ENCODE results near the gene TCAIM. TPM values are rescaled to one million over a fixed set of nuclear protein-coding genes. Genes with fewer than 3 reads are reported as not detected.
"Not testable (repeated sequence)": the region's sequence is repeated elsewhere in the genome, so short reads cannot be mapped to it uniquely, and the experiment has no call there.

TCAIM gene
- total and polyA plus RNA-seq, 4 donors: 13.3 to 26.0 (median 23.0) TPM

DNA sequence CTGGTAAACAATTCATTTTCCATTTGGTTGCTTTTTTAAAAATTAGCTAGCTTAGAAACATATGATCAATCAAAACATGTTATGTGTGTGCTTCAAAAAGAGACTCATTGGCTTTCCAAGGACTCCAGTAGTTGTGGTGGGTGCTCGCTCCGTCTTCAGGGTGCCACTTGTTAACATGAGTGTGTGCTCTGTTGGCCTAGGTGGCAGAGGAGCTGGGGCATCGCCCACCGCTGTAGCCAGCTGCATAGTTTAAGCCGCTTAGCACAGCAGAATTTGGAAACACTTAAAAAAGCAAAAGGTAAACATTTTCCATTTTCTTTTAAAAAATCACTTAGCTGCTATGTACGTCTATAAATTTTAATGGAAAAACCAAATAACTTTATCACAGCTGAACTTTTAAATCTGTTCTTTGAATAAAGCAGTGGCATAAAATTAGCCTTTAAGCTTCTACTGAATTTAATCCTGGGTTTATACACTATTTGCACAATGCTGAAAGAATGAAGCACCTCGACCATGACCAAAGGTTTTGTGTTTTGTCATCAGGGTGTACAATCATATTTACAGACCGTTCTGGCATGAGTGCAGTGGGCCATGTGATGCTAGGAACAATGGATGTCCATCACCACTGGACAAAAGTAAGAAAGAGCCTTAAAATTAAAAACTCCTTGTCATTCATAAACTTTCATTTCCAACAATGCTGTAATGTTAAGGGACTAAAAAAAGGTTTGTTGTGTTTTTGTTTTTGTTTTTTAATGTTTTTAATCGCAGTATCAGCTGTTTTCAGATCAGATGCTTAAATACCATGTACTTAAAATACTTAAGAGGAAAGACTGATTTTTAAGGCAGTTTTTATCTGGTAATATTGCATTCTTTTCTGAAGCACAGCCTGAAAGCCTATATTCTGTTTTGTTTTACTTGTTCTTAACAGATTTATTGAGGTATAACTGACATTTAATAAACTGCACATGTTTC, 57.9 kb downstream of the TCAIM start:
- Histone ChIP-seq H3K36me3 (ENCODE audit: control insufficient read depth in 1 of 2, insufficient read depth in 2 of 2, low read length in 1 of 2) (peaks cover 0 to 1% of the 10 kb centered on the region in 2 donors), H3K4me3 (ENCODE audit: low read length in 2 of 2) (no peak overlapping the region), H3K4me1 (ENCODE audit: control insufficient read depth in 1 of 2, insufficient read depth in 2 of 2, low read length in 2 of 2) (no peaks in the 10 kb centered on the region), H3K27ac (ENCODE audit: low read depth in 1 of 2, low read length in 2 of 2) (no peak overlapping the region), H3K27me3 (ENCODE audit: control insufficient read depth in 1 of 2, insufficient read depth in 2 of 2, low read length in 1 of 2) (no peaks in the 10 kb centered on the region), H3K9me3 (ENCODE audit: control insufficient read depth, low read length) (no peaks in the 10 kb centered on the region)
- WGBS, 2 donors: 84 to 86% methylated on average over 9 of the region's 9 CpGs
- DNase-seq (no peak), ATAC-seq (ENCODE audit: low FRiP score) (no peak)
- intact Hi-C loops (cut with DNase I): loop anchor here in 1 of 2 donors (10.0 kb wide), 1 partner anchor 72 kb away; no protein-coding TSS in a partner anchor

DNA sequence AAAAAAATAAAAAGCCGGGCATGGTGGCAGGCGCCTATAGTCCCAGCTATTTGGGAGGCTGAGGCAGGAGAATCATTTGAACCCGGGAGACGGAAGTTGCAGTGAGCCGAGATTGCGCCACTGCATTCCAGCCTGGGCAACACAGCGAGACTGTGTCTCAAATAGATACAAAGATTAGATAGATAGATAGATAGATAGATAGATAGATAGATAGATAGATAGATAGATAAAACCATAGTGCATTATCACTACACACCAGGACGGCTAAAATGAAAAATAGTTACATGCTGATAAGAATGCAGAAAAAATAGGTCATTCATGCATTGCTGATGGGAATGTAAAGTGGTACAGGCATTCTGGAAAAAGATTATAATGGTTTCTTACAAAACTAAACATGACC, 59.7 kb downstream of the TCAIM start:
- not testable (repeated sequence) for H3K9me3 ChIP-seq (ENCODE audit: control insufficient read depth, low read length); H3K27me3 ChIP-seq (ENCODE audit: control insufficient read depth in 1 of 2, insufficient read depth in 2 of 2, low read length in 1 of 2); H3K27ac ChIP-seq (ENCODE audit: low read depth in 1 of 2, low read length in 2 of 2); DNase-seq; H3K4me1 ChIP-seq (ENCODE audit: control insufficient read depth in 1 of 2, insufficient read depth in 2 of 2, low read length in 2 of 2); H3K4me3 ChIP-seq (ENCODE audit: low read length in 2 of 2); ATAC-seq (ENCODE audit: low FRiP score); H3K36me3 ChIP-seq (ENCODE audit: control insufficient read depth in 1 of 2, insufficient read depth in 2 of 2, low read length in 1 of 2)
- WGBS, 2 donors: 90 to 91% methylated on average over 8 of the region's 8 CpGs
- intact Hi-C loops (cut with DNase I): loop anchor here in 1 of 2 donors (10.0 kb wide), 1 partner anchor 73 kb away; no protein-coding TSS in a partner anchor

DNA sequence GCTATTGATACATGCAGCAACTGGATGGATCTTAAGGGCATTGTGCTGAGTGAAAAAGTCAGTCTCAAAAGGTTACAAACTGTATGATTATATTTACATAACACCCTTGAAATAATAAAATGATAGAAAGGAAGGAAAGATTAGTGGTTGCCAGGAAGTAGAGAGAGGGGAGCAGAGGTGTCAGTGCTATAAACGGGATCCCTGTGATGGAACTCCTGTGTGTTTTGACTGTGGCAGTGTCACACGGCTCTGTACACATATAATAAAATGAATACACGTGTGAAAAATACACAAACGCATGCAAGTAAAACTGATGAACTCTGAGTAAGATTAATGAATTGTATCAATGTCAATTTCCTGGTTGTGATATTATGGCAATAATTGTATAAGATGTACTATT, 60.3 kb downstream of the TCAIM start:
- no peak for ATAC-seq (ENCODE audit: low FRiP score)
- H3K27me3 ChIP-seq (ENCODE audit: control insufficient read depth in 1 of 2, insufficient read depth in 2 of 2, low read length in 1 of 2): no peaks in the 10 kb centered on the region
- no peaks in the 10 kb centered on the region for H3K4me1 ChIP-seq (ENCODE audit: control insufficient read depth in 1 of 2, insufficient read depth in 2 of 2, low read length in 2 of 2)
- DNase-seq: no peak
- H3K4me3 ChIP-seq (ENCODE audit: low read length in 2 of 2): no peak overlapping the region
- H3K9me3 ChIP-seq (ENCODE audit: control insufficient read depth, low read length): no peaks in the 10 kb centered on the region
- intact Hi-C loops (cut with DNase I): loop anchor here in 1 of 2 donors (10.0 kb wide), 1 partner anchor 74 kb away; no protein-coding TSS in a partner anchor
- H3K36me3 ChIP-seq (ENCODE audit: control insufficient read depth in 1 of 2, insufficient read depth in 2 of 2, low read length in 1 of 2): no peaks in the 10 kb centered on the region
- no peak overlapping the region for H3K27ac ChIP-seq (ENCODE audit: low read depth in 1 of 2, low read length in 2 of 2)
- WGBS, 2 donors: 66 to 77% methylated on average over 4 of the region's 4 CpGs

DNA sequence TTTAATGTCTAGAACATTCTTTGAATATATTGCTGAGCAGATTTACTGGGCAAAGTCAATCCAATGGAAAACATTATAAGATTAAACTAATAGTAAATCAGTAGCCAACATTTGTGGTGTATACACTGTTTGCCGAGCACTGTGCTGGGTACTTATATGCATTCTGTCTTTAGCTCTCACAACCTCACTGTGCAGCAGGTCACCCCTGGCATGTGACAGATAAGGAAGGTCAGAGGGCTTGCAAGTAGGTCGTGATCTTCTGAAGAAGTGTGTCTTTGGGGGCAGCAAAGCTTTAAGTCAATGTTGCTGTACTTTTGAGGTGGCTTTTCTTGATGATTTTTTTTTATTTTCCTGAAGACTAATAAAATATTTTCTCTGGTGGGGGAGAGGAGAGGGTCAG, 62.2 kb downstream of the TCAIM start:
- Histone ChIP-seq H3K4me1 (ENCODE audit: control insufficient read depth in 1 of 2, insufficient read depth in 2 of 2, low read length in 2 of 2) (no peaks in the 10 kb centered on the region), H3K27ac (ENCODE audit: low read depth in 1 of 2, low read length in 2 of 2) (no peak overlapping the region), H3K9me3 (ENCODE audit: control insufficient read depth, low read length) (no peaks in the 10 kb centered on the region), H3K36me3 (ENCODE audit: control insufficient read depth in 1 of 2, insufficient read depth in 2 of 2, low read length in 1 of 2) (no peaks in the 10 kb centered on the region), H3K27me3 (ENCODE audit: control insufficient read depth in 1 of 2, insufficient read depth in 2 of 2, low read length in 1 of 2) (no peaks in the 10 kb centered on the region), H3K4me3 (ENCODE audit: low read length in 2 of 2) (no peak overlapping the region)
- no peak for DNase-seq
- no peak for ATAC-seq (ENCODE audit: low FRiP score)
- WGBS, 2 donors: 56 to 58% methylated on average over 2 of the region's 2 CpGs
- intact Hi-C loops (cut with DNase I): no loop called here

DNA sequence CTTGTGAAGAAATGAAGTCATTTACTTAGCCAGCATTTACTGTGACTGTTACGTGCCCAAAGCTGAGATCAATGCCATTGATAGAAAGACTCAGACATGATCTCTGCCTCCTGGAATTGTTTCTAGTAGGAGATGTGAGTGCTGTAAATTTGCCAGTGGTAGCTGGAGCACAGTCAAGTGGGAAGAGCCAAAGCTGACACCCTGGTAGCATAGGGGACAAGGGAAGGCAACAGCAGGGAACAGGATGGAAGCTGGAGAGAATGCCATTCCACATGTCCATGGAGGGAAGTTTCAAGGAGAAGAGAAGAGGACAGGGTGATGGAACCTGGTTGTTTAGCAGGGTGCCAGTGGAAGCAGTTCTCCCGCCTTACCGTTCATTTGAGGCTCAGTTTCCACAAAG, 64.0 kb downstream of the TCAIM start:
- 88 to 92% methylated on average over 3 of the region's 3 CpGs for WGBS, 2 donors
- H3K9me3 ChIP-seq (ENCODE audit: control insufficient read depth, low read length): no peaks in the 10 kb centered on the region
- DNase-seq (no peak), ATAC-seq (ENCODE audit: low FRiP score) (no peak)
- H3K4me1 ChIP-seq (ENCODE audit: control insufficient read depth in 1 of 2, insufficient read depth in 2 of 2, low read length in 2 of 2): no peaks in the 10 kb centered on the region
- no peaks in the 10 kb centered on the region for H3K27me3 ChIP-seq (ENCODE audit: control insufficient read depth in 1 of 2, insufficient read depth in 2 of 2, low read length in 1 of 2)
- no peaks in the 10 kb centered on the region for H3K36me3 ChIP-seq (ENCODE audit: control insufficient read depth in 1 of 2, insufficient read depth in 2 of 2, low read length in 1 of 2)
- H3K27ac ChIP-seq (ENCODE audit: low read depth in 1 of 2, low read length in 2 of 2): no peak overlapping the region
- H3K4me3 ChIP-seq (ENCODE audit: low read length in 2 of 2): no peak overlapping the region
- intact Hi-C loops (cut with DNase I): no loop called here

DNA sequence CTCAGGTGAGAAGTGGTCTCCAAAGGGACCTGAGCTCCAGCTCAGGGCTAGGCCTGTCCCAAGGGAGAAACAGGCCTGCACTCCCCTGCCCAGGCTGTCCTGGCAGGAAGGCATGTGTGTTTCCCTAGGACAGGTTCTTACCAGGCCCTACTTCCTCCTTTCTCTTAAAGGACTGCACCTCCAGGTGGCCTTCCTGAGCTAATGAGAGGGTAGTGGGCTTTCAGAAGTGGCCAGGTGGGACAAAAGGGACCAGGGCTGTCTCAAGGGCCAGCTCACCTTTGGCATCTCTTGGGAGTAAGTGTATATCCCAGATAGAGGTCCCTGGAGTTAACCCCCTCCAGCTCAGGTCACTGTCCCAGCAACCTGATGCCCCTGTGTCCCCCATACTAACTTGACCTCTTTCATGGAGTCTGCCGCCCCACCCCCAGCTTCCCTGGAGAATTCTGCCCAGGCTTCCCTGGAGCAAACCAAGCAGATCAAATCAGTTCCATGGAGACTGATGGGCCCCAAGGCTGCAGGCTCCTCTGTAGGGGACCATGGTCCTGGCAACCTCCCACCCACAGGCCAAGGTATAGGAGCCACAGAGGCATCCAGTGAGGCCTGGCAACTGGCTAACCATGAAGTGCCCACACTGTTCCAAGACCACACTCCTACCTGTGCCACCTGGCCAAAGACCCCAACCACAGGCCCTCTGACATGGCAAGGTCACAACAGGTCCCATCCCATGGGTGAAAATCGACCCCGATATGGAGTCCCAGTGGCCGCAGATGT, 71.3 kb downstream of the TCAIM start:
- intact Hi-C loops (cut with DNase I): no loop called here
- no peak overlapping the region for H3K4me3 ChIP-seq (ENCODE audit: low read length in 2 of 2)
- H3K36me3 ChIP-seq (ENCODE audit: control insufficient read depth in 1 of 2, insufficient read depth in 2 of 2, low read length in 1 of 2): no peaks in the 10 kb centered on the region
- DNase-seq: no peak
- H3K9me3 ChIP-seq (ENCODE audit: control insufficient read depth, low read length): no peaks in the 10 kb centered on the region
- 72 to 91% methylated on average over 4 of the region's 4 CpGs for WGBS, 2 donors
- ATAC-seq (ENCODE audit: low FRiP score): no peak
- no peaks in the 10 kb centered on the region for H3K27me3 ChIP-seq (ENCODE audit: control insufficient read depth in 1 of 2, insufficient read depth in 2 of 2, low read length in 1 of 2)
- H3K27ac ChIP-seq (ENCODE audit: low read depth in 1 of 2, low read length in 2 of 2): no peak overlapping the region
- no peaks in the 10 kb centered on the region for H3K4me1 ChIP-seq (ENCODE audit: control insufficient read depth in 1 of 2, insufficient read depth in 2 of 2, low read length in 2 of 2)

DNA sequence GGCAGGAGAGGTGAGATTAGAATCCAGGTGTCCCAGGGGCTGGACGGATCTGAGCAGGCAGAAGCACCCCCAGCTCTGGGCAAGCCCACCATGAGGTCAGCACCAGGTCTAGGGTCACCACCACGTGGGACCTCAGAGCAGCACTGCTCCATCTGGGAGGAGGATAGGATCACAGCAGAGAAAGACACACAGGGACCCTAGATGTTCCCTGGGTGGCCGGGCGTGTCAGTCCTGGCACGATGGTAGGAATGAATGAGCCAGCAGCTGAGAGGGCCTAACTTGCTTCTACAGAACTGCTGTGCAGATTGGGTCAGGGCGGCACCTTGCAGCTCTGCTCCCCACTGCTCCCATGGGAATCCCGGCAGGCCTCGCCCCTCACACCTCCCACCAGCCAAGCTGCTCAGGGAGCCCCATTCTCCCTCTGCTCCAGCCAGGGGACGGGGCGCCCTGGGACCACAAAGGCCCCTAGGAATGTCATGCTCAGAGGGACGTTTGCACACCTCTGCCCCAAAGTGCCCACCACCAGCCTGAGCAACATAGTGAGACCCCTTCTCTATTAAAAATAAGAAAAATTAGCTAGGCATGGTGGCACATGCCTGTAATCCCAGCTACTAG, 72.6 kb downstream of the TCAIM start:
- DNase-seq (no peak), ATAC-seq (ENCODE audit: low FRiP score) (no peak)
- no peaks in the 10 kb centered on the region for H3K36me3 ChIP-seq (ENCODE audit: control insufficient read depth in 1 of 2, insufficient read depth in 2 of 2, low read length in 1 of 2)
- WGBS, 2 donors: 82 to 83% methylated on average over 11 of the region's 11 CpGs
- intact Hi-C loops (cut with DNase I): no loop called here
- no peaks in the 10 kb centered on the region for H3K4me1 ChIP-seq (ENCODE audit: control insufficient read depth in 1 of 2, insufficient read depth in 2 of 2, low read length in 2 of 2)
- H3K27me3 ChIP-seq (ENCODE audit: control insufficient read depth in 1 of 2, insufficient read depth in 2 of 2, low read length in 1 of 2): no peaks in the 10 kb centered on the region
- H3K4me3 ChIP-seq (ENCODE audit: low read length in 2 of 2): no peak overlapping the region
- H3K9me3 ChIP-seq (ENCODE audit: control insufficient read depth, low read length): no peaks in the 10 kb centered on the region
- no peak overlapping the region for H3K27ac ChIP-seq (ENCODE audit: low read depth in 1 of 2, low read length in 2 of 2)

DNA sequence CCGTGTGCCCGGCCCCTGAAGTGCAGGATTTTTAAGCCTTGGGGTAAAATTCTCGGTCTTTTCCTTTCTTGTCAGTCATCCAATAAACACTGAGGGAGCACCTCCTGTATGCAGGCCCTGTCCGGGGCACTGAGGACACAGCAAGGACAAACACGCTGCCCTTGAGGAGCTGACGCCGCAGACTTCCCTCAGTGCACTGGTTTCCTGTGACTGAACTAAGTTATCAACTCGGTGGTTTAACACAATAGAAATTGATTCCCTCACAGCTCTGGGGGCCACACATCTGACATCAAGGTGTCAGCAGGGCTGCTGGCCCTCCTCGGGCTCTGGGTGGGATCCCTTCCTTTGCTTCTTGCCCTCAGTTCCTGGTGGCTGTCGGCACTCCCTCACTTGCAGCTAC, 73.8 kb downstream of the TCAIM start:
- intact Hi-C loops (cut with DNase I): no loop called here
- H3K4me3 ChIP-seq (ENCODE audit: low read length in 2 of 2): no peak overlapping the region
- H3K27me3 ChIP-seq (ENCODE audit: control insufficient read depth in 1 of 2, insufficient read depth in 2 of 2, low read length in 1 of 2): no peaks in the 10 kb centered on the region
- 71 to 85% methylated on average over 10 of the region's 10 CpGs for WGBS, 2 donors
- no peak for ATAC-seq (ENCODE audit: low FRiP score)
- no peaks in the 10 kb centered on the region for H3K4me1 ChIP-seq (ENCODE audit: control insufficient read depth in 1 of 2, insufficient read depth in 2 of 2, low read length in 2 of 2)
- no peak for DNase-seq
- no peak overlapping the region for H3K27ac ChIP-seq (ENCODE audit: low read depth in 1 of 2, low read length in 2 of 2)
- H3K9me3 ChIP-seq (ENCODE audit: control insufficient read depth, low read length): no peaks in the 10 kb centered on the region
- H3K36me3 ChIP-seq (ENCODE audit: control insufficient read depth in 1 of 2, insufficient read depth in 2 of 2, low read length in 1 of 2): no peaks in the 10 kb centered on the region
